HG03342 (cell line): ENCODE data around the gene SNX33.

Experiments
- ATAC-seq: cut with Tn5 transposase; IDR thresholded peaks from one replicate; pipeline ENCODE4 v1.9.1; 2021; ENCODE audit warnings: mild to moderate bottlenecking, moderate library complexity; ENCODE audit not compliant: unreplicated experiment

SNX33 gene

DNA sequence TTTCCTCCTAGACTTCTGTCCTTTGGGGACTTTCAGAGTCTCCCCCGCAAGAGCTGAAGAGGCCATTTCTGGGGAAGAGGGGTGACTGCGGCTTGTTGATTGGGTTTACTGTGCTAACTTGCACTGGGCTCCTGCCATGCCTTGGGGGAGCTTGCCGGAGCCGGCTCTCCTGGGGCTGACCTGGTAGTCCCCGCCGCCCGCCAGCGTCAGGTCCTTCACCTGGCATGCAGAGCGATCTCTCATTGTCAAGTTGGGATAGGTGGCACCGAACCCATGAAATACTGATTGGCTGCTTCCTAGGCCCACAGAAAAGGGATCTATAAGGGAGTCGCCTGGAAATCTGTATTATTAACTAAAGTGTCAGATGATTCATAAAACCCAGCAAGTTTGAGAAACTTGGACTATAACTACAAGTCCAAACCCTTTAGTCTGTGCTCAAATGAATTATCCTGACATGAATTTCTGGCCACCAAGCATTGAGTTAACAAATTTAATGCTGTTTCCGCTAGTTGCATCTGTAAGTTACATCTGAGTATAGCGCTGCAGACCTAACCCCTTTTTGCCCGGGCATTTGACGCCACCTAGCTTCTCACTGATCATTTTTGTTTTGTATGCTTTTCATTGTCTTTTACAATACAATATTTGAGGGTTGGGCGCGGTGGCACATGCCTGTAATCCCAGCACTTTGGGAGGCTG lies 7.1 kb upstream of the SNX33 start:
- ATAC-seq = peak; percentile 26

DNA sequence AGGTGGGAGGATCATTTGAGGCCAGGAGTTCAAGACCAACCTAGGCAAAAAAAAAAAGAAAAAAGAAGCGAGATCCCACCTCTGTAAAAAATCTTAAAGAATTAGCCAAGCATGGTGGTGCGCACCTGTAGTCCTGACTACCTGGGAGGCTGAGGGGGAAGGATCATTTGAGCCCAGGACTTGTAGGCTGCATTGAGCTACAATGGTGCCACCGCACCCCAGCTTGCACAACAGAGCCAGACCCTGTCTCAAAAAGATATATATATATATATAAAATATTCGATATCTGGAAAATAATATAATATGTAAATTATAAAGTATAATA lies 6.6 kb upstream of the SNX33 start:
- no peak for ATAC-seq

- no peak for ATAC-seq
Measured at GRCh38 chr15:75641603-75642002, 6.1 kb upstream of the SNX33 start.

DNA sequence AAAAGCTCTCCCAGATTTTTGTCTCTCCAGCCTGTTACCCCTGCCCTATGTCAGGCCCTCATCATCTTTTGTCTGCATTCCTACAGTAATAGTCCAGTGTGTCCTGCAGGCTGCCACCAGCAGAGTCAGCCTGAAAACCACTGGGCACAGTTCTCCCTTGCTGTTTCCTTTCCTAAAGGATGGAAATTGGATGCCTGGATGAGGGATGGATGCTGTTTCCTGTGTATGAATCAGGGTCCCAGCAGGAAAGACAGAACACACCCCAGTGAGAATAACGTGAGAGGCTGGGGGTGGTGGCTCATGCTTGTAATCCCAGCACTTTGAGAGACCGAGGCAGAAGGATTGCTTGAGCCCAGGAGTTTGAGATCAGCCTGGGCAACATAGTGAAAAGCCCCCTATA lies 3.3 kb upstream of the SNX33 start:
- no peak for ATAC-seq

GRCh38 chr15:75646112-75646943 lies 1.4 kb upstream of the SNX33 start:
- no peak for ATAC-seq

DNA sequence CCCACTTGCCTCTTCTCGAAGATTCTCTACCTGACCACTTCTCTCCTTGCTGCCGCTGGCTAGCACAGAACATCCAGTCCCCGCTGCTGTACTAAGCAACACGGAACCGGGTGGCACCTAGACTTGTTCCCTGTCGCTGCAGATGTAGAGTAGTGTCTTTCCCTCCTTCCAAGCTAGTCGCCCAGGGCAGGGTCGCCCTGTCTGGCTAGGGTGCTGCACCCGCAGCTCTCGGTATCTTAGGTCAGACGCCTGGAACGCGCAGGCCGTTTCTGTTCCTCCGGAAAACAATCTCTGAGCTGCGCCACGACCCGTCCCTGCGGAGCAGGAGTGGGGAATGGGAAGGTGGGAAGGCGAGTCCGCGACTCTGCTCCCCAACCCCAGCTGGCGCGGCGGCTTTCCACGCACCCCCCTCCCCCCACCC lies 758 bp upstream of the SNX33 start:
- no peak for ATAC-seq

- no peak for ATAC-seq
Measured at GRCh38 chr15:75648156-75649000, 666 bp downstream of the SNX33 start.

DNA sequence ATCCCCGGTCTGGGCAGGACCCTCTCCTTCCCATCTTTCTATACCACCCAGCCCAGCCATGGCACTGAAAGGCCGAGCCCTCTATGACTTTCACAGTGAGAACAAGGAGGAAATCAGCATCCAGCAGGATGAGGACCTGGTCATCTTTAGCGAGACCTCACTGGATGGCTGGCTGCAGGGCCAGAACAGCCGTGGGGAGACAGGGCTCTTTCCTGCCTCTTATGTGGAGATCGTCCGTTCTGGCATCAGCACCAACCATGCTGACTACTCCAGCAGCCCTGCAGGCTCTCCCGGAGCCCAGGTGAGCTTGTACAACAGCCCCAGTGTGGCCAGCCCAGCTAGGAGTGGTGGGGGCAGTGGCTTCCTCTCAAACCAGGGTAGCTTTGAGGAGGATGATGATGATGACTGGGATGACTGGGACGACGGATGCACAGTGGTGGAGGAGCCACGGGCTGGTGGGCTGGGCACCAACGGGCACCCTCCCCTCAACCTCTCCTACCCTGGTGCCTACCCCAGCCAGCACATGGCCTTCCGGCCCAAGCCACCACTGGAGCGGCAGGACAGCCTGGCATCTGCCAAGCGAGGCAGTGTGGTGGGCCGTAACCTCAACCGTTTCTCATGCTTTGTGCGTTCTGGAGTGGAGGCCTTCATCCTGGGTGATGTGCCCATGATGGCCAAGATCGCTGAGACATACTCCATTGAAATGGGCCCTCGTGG lies 1.5 kb downstream of the SNX33 start:
- ATAC-seq = no peak

GRCh38 chr15:75649848-75650247 lies 2.1 kb downstream of the SNX33 start:
- no peak for ATAC-seq

DNA sequence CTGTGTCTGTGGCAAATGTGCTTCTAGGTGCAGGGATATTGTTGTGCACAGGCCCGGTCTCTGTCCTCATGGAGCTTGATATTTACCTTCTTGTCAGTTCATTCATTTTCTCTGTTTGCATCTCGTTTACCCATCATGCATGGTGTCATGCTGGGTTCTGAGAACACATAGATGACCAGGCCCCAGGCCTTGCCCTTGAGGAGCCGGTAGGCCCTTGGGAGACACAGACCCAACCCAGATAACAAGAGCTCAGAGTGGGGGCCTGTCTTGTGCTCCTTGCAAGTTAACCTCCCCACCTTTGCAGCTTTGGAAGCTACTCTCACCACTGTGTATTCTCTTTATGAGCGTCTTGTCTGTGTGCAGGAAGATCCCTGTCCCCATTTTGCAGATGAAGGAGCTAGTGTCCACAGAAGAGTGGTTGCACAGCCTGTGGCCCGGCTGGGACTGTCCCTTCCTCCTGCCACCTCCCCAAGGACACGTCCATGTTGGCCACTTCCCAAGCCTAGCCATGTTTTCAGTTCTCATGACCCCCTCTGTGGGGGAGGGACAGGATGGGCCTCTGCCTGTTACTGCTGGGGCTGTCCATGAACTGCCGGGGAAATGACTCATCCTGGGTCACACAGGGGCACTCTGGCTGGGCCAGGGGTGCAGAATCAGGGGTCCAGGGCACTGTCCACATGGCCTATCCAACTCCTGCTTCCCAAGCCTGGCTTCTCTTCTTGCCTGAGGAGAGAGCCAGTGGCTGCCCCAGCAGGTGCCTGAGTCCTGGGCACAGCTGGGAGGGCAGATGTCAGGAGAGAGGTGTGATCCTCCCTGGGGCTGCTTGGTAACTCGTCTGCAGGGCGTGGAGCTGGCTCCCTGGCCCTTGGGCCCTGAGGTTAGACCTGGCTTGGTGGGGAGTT lies 3.4 kb downstream of the SNX33 start:
- ATAC-seq = no peak

DNA sequence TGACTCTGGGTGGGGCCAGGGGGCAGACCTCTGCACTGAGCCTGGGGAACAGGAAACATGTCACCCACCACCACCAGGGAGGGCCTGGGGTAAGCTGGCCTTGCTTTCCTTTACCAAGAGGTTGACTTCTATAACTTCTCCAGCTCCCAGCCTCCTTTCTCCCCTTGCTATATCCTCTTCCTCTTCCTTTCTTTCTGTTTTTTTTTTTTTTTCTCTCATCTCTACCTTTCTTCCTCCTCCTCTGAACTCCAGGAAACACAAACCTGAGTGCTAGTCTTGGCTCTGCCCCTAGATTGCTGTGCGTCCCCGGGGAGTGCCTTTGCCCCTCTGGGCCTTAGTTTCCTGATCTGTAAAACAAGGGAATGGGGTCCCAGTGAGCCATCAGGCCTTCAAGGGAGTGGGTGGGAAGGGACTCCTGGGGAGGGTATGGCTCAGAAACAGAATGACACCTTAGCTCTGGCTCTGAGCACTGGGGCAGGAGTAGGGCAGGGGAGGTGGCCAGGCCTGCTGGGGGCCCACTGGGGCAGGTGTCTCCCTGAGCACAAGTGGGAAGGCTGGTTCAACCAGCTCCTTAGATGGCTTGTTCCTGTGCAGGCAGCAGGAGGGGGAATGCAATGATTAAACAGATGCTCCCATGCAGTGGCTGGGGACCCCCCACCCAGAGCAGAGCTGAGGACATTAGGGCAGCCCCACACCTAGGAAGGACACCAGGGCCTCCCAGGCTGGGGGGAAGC lies 4.3 kb downstream of the SNX33 start:
- no peak for ATAC-seq

DNA sequence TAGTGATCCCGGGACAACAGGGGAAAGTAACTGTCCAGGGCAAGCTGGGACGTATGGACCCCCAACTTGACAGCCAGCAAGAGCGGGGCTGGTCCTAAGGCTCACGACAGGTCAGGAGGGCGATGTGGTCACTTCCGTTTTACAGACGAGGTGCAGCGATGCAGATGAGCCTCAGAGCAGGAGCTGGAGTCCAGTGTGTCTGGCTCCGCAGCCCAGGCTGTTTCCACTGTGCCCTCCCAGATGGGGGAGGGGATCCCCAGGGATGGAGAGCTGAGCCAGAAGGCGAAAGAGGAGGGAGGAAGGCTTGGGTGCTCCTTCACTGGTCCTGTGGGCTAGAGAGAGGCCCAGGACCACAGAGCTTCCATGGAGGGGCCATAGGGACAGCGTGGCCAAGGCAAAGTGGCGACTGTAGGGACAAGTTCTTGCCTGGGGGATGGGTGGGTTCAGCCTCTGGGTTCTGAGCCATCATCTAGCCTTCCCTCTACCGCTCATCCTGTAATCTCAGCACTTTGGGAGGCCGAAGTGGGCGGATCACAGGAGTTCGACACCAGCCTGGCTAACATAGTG lies 5.7 kb downstream of the SNX33 start:
- ATAC-seq = no peak

DNA sequence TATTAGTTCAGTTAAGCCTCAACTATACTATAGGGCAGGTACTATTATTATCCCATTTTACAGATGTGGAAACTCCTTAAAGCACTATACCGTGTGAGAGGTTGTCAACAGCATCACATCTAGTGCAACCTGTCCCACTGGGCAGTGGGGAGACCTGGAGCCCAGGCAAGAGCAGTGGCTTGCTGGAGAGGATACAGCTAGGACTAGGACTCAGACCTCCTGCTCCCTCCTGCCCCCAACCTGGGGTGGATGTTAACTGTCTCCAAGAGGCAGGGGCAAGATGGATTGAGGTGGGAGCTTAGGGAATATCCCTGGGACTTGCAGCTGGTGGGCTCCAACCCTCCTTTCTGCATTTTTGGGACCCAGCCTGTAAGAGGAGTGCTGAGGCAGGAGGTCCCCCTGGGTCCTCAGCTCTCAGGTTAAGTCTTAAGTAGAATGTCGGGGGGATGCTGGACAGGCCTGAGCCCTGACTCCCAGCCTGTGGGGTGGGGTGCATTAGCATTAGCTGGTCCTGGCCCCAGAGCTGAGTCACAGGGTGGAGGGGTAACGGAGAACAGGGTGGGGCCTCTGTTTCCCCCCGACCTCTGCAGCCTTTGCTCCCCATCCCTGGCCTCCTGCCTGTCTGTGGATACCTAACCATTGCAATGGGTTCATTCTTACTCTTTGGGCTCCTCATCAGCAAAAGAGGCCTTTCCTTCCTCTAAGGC lies 6.6 kb downstream of the SNX33 start:
- no peak for ATAC-seq

DNA sequence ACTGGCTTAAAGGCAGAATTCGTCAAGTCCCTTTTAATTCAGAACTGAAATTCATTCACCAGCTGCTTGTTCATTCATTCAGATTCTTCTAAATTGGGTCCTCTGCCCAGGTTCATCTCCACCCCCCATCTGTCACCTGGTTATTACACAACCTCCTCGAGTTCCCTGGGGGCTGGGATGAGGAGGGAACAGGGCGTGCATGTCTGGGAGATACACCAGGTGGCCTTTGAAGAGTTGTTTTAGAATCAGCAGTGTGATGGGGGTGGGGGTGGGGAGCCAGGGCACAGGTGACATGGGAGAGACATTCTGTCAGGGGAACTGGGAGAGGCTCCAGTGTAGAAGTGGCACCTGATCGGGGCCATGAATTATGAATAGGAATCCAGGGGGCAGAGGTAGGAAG lies 8.2 kb downstream of the SNX33 start:
- ATAC-seq = no peak

GRCh38 chr15:75656331-75656730 lies 8.6 kb downstream of the SNX33 start:
- ATAC-seq = no peak

- ATAC-seq = no peak
Measured at GRCh38 chr15:75656813-75657212, 9.1 kb downstream of the SNX33 start.

- no peak for ATAC-seq
Measured at GRCh38 chr15:75659141-75659771, 11.5 kb downstream of the SNX33 start.
